NCI-H2029 treated with DMSO at 0.1 percent for 48 hours (cell line): Measurements from ENCODE around the gene ZNG1B.
"Not testable (repeated sequence)": the region's sequence is repeated elsewhere in the genome, so short reads cannot be mapped to it uniquely, and the experiment has no call there.

ENCODE experiments used
- DNase-seq: peaks from one replicate; lab custom pipeline; 2025; lab: John Stamatoyannopoulos, UW

Gene ZNG1B

GRCh38 chr2:113437508-113438465, at the start of gene ZNG1B:
TSS of gene ZNG1B (plus strand) at chr2:113437691. CDS start at chr2:113437869, 178 bp downstream.
- DNase-seq: not testable (repeated sequence)

- DNase-seq: no peak
Measured at GRCh38 chr2:113390124-113390849, 47.2 kb upstream of the ZNG1B start.

DNA sequence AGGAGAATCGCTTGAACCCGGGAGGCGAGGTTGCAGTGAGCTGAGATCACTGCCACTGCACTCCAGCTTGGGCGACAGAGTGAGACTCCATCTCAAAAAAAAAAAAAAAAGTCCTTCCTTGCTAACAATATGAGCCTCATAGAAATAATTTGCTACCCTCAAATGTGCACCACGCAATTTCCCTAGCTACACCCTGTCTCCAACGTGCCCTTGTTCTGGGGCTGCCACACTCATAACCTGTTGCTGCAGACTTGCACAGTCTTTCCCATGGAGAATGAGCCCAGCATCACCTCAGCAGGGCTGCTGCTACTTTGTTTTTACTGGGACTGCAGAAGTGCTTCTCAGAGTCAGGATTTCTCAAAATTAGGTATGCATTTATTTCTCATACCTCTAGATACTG, 46.4 kb upstream of the ZNG1B start:
- DNase-seq: no peak

GRCh38 chr2:113406114-113406513, 31.4 kb upstream of the ZNG1B start:
- no peak for DNase-seq

DNA sequence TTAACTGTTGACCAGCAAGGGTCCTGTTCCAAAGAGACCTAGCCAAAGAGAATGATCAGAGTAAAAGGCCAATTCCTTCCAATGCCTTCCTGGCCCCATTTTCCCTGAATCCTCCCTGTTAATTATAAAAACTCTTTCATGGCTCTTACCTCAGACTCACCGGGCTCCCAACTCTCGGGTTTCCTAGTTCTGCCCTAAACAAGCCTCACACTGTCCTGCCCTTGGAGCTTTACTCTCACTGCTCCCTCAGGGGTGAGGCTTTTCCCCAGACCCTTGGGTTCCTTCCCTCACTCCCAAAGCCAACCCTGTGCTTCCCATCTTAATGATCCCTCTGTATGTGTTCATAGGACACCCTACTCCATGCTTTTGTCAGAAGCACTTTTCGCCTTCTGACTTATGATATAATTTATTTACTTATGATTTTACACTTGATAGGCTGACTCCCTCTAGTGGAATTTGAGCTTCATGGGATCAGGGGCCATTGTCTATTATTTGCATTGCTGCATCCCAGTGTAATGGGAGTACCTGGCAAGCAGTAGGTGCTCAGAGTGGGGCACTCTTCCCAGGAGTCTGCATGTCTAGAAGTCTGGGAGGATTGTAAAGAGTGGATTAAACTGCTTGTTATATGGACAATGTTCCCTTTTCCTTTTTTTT, 29.9 kb upstream of the ZNG1B start:
- no peak for DNase-seq

DNA sequence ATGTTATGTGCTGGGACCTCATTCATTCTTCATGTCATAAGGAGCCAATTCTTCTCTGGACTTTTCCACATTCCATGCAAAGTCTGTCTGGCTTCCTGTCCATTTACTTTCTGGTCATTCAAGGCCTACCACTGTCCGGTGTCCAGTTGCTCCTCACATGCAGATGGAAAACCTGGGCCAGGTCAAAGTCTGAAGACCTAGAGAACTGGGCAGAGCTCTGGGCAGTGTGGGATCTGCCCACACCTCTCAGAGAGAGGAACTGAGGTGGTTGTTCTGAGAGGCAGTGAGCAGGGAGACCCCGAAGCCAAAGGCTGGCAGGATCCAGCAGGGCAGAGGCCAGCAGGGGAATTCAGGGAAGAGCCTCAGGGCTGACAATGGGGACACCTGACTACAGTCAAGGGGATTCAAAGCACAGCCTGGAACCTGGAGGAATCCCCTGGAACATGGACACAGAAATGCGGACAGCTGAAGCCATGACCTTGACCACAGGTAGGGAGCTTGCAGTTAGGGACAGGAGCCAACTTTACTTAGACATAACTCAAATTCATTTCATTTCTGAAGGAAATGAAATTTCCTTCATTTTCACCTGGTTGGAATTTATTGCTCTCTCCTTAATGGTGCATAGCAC, 25.7 kb upstream of the ZNG1B start:
- not testable (repeated sequence) for DNase-seq

GRCh38 chr2:113412774-113413173, 24.7 kb upstream of the ZNG1B start:
- not testable (repeated sequence) for DNase-seq

GRCh38 chr2:113431773-113432172, 5.7 kb upstream of the ZNG1B start:
- DNase-seq: not testable (repeated sequence)

DNA sequence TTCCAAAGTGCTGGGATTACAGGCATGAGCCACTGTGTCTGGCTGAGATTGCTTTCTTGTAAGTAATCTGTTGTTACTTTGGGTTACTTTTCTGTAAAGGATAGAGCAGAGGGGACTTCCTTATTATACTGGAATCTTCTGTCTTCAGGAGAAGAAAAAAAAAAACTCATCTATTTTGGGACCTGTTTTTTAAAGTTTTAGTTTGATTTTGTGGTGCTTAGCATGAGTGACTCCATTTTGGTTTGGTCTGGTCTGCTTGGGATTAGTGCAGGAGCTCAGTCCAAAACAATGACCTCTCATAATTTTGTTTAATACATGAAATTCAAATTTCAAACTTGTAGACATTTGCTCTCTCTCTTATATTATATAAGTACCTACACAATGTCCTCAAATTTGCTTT, 4.0 kb upstream of the ZNG1B start:
- not testable (repeated sequence) for DNase-seq

DNA sequence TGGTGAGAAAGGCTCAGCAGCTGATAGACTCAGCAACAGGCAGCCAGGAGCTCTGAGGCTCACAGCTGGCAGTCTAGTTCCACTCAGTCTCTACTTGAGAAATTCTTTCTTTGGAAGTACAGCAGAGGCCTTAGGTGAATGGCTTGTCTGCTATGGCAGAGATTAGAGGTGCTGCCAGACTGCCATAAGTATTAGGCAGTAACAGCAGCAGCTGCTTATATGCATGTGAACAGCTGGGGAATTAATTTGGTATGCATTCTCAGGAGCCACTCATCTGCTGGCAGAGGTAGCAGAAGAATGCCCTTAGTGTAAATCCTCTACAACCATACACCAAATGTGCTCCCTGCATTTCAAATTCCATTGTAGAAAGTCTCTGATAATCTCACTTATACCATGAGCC, 28.3 kb downstream of the ZNG1B start:
- not testable (repeated sequence) for DNase-seq

- not testable (repeated sequence) for DNase-seq
Measured at GRCh38 chr2:113476688-113477368, 39.3 kb downstream of the ZNG1B start.

DNA sequence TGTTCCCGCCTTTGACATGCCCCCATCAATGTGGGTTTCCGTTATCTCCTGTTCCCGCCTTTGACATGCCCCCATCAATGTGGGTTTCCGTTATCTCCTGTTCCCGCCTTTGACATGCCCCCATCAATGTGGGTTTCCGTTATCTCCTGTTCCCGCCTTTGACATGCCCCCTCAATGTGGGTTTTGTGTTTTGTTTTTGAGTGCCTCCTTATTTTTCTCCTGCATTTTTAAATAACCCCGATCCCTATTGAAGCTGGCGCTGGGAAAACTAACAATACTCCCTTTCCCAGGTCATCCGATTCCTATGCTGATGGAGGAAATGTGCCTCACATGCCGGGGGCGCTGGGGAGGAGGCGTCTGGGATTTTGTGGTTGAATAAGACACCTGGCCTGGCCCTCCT, 59.0 kb downstream of the ZNG1B start:
- DNase-seq: not testable (repeated sequence)

DNA sequence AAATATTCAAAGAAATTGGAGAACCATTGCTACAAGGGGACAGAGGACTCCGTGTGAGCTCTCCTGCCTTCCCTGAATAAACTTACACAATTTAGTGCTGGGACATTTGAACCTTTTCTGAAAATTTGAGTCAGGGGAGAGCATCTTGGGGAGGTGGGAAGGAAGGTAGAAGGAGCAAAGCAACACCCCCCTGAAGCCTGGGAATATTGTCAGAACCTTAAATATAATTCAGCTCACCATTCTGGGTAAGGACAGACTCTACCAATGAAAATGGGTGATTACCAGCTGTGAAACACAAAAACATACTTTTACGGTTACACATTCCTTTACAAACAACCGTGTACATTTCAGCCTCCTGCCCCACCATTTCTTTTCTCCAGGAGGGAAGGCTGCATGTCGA, 60.9 kb downstream of the ZNG1B start, which contains the start of gene FOXD4L1:
TSS of gene FOXD4L1 (plus strand) at position 301 of the 400 bp plus-strand sequence. CDS start 592 bp downstream, outside the sequence.
- DNase-seq: not testable (repeated sequence)

- DNase-seq: not testable (repeated sequence)
Measured at GRCh38 chr2:113499019-113499885, 61.8 kb downstream of the ZNG1B start.

DNA sequence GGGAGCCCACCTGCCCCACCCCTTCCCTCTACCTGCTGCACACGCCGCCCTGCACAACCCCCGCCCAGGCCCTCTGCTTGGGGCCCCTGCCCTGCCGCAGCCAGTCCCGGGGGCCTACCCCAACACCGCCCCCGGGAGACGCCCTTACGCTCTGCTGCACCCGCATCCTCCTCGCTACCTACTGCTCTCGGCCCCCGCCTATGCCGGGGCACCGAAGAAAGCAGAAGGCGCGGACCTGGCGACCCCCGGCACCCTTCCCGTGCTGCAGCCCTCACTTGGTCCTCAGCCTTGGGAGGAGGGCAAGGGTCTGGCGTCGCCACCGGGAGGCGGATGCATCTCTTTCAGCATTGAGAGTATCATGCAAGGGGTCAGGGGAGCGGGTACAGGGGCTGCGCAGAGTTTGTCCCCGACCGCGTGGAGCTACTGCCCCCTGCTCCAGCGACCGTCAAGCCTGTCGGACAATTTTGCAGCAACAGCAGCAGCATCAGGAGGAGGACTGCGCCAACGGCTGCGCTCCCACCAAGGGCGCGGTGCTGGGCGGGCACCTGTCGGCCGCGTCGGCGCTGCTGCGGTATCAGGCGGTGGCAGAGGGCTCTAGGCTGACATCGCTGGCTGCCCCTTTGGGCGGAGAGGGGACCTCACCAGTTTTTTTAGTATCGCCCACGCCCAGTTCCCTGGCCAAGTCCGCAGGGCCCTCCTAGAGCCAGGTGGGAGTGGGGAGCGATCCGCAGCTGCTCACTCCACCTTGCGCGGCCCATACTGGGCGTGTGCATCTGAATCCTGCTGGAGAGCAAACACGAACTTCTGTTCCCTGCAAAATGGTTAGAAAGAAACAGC, 62.6 kb downstream of the ZNG1B start:
- not testable (repeated sequence) for DNase-seq

- DNase-seq: not testable (repeated sequence)
Measured at GRCh38 chr2:113500723-113501038, 63.2 kb downstream of the ZNG1B start.

GRCh38 chr2:113502216-113503093, 65.0 kb downstream of the ZNG1B start:
- DNase-seq: not testable (repeated sequence)
